ENCODE measurements around the gene CCRL2.
"Not testable (repeated sequence)": the region's sequence is repeated elsewhere in the genome, so short reads cannot be mapped to it uniquely, and the experiment has no call there.

Gene CCRL2

DNA sequence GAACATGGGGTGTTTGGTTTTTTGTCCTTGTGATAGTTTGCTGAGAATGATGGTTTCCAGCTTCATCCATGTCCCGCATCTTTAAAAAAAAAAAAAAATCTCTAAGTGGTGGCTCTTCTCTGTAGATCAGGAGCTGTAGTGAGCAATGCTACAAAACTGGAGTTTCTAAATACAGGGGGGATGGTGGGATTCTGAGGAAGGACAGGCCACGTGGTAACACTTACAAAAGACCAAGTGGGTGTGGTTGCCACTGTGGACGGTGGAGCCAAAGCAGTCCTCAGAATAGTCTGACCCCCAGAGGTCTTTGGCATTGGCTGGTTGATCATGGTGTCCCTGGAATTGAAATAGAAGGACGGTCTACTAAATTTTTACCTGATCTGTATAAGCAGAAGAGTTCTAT is 7.7 kb downstream of the CCRL2 start:
- Mint-ChIP-seq H3K36me3 (ENCODE audit: insufficient read depth) (no peaks in the 10 kb centered on the region), H3K27me3 (no peaks in the 10 kb centered on the region), H3K27ac (ENCODE audit: low read depth) (no peak overlapping the region), H3K4me3 (no peak overlapping the region), H3K9me3 (no peaks in the 10 kb centered on the region), H3K4me1 (peaks cover 5% of the 10 kb centered on the region)
- ATAC-seq (replicated peaks; ENCODE audit: extremely low read depth, poor library complexity, severe bottlenecking) (no peak), DNase-seq (ENCODE audit: low spot score in 2 of 2) (no peak)

DNA sequence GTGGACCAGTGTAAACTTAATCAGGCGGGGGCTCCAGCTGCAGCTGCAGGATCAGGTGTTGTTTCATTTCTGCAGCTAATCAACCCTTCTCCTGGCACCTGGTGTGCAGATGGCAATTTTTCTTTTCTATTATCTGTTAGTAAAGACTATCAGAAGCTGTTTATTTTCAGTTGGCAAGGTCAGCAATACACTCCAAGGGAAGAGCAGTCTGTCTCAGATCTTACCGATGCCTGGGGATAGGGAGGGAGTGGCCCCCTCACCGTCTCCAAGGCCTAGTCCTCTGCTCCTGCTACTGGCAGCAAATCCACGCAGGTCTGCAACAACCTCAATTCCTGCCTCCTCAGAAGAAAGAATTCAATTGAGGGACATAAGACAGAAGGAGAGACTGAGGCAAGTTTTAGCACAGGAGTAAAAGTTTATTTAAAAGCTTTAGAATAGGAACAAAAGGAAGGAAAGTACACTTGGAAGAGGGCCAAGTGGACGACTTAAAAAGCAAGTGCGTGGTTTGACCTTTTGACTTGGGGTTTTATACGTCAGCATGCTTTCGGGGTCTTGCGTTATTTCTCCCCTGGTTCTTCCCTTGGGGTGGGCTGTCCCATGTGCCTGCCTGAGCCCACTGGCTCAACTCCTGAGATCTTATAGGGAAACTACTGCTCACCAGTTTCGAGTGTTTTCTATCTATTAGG is 9.2 kb downstream of the CCRL2 start:
- DNase-seq (ENCODE audit: low spot score in 2 of 2) (no peak), ATAC-seq (replicated peaks; ENCODE audit: extremely low read depth, poor library complexity, severe bottlenecking) (no peak)
- no peaks in the 10 kb centered on the region for H3K9me3 Mint-ChIP-seq
- no peaks in the 10 kb centered on the region for H3K27me3 Mint-ChIP-seq
- H3K4me1 Mint-ChIP-seq, result no peaks in the 10 kb centered on the region
- no peak overlapping the region for H3K4me3 Mint-ChIP-seq
- no peaks in the 10 kb centered on the region for H3K36me3 Mint-ChIP-seq (ENCODE audit: insufficient read depth)
- no peak overlapping the region for H3K27ac Mint-ChIP-seq (ENCODE audit: low read depth)

GRCh38 chr3:46416811-46417510 is 9.9 kb downstream of the CCRL2 start:
- DNase-seq (ENCODE audit: low spot score in 2 of 2) (no peak), ATAC-seq (replicated peaks; ENCODE audit: extremely low read depth, poor library complexity, severe bottlenecking) (no peak)
- H3K27ac Mint-ChIP-seq (ENCODE audit: low read depth), result no peak overlapping the region
- H3K9me3 Mint-ChIP-seq, result no peaks in the 10 kb centered on the region
- H3K27me3 Mint-ChIP-seq, result no peaks in the 10 kb centered on the region
- H3K36me3 Mint-ChIP-seq (ENCODE audit: insufficient read depth), result no peaks in the 10 kb centered on the region
- no peak overlapping the region for H3K4me3 Mint-ChIP-seq
- no peaks in the 10 kb centered on the region for H3K4me1 Mint-ChIP-seq

DNA sequence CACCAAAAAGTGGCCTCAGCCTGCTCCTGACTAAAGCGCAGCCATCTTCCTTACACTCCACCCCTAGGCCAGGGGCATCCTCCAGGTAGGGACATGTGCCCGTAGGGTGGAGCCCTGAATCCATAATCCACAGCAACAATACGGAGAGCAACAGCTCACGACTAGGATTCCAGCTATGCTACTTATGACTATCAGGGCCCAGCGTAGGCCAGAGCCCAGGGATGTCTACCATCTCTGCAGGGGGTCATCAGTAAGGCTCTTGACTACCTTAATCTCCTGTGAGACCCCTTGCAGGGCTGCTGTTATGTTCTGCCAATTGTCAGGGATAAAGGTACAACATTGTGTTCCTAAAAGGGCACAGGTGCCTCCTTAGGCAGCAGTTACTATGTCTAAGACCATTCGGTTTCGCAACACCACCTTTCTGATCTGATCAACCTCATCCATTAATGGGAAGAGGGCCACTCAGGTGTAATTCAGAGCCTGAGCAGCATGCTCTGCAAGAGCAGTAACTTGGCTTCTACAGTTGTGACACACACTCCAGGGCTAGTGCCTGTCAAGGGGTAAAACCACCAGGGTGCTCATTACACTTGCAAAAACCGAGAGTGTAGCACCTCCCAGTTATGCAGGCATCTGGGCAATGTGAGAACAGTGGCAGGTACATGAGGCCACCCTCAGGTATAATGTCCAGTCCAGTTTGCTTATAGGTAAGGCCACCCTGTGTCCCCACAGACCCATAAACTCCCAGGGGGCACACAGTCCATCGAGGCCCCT is 11.0 kb downstream of the CCRL2 start:
- no peak for DNase-seq (ENCODE audit: low spot score in 2 of 2)
- Mint-ChIP-seq H3K9me3 (no peaks in the 10 kb centered on the region), H3K4me3 (no peak overlapping the region), H3K4me1 (no peaks in the 10 kb centered on the region), H3K27me3 (no peaks in the 10 kb centered on the region), H3K36me3 (ENCODE audit: insufficient read depth) (peaks cover 2% of the 10 kb centered on the region), H3K27ac (ENCODE audit: low read depth) (no peak overlapping the region)
- no peak for ATAC-seq (replicated peaks; ENCODE audit: extremely low read depth, poor library complexity, severe bottlenecking)

DNA sequence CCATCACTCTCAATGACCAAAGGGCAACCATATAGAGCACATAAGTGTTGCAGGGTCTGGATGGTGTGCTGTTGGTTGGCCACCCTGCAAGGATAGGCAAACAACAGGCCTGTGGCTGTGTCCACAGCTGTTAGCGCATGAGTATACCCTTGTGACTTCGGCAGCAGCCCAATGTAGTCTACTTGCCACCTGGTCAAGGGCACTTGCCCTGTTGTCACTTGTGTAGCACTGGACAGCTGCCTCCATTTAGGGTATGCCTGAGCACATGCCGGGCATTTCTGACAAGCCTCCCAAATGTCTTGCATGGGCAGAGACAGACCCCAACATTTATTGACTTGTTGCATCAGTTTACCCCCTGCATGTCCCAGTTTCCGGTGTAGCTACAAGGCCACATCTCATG is 12.8 kb downstream of the CCRL2 start:
- Mint-ChIP-seq H3K4me1 (no peaks in the 10 kb centered on the region), H3K9me3 (no peaks in the 10 kb centered on the region), H3K27me3 (no peaks in the 10 kb centered on the region), H3K36me3 (ENCODE audit: insufficient read depth) (peaks cover 2% of the 10 kb centered on the region), H3K4me3 (no peak overlapping the region), H3K27ac (ENCODE audit: low read depth) (no peak overlapping the region)
- DNase-seq (ENCODE audit: low spot score in 2 of 2) (no peak), ATAC-seq (replicated peaks; ENCODE audit: extremely low read depth, poor library complexity, severe bottlenecking) (no peak)

- H3K27me3 Mint-ChIP-seq, result no peaks in the 10 kb centered on the region
- no peaks in the 10 kb centered on the region for H3K9me3 Mint-ChIP-seq
- DNase-seq (ENCODE audit: low spot score in 2 of 2) (no peak), ATAC-seq (replicated peaks; ENCODE audit: extremely low read depth, poor library complexity, severe bottlenecking) (no peak)
- H3K27ac Mint-ChIP-seq (ENCODE audit: low read depth), result no peak overlapping the region
- peaks cover 1% of the 10 kb centered on the region for H3K4me1 Mint-ChIP-seq
- H3K36me3 Mint-ChIP-seq (ENCODE audit: insufficient read depth), result peaks cover 2% of the 10 kb centered on the region
- H3K4me3 Mint-ChIP-seq, result no peak overlapping the region
Observed at GRCh38 chr3:46420931-46421330, 13.9 kb downstream of the CCRL2 start.

DNA sequence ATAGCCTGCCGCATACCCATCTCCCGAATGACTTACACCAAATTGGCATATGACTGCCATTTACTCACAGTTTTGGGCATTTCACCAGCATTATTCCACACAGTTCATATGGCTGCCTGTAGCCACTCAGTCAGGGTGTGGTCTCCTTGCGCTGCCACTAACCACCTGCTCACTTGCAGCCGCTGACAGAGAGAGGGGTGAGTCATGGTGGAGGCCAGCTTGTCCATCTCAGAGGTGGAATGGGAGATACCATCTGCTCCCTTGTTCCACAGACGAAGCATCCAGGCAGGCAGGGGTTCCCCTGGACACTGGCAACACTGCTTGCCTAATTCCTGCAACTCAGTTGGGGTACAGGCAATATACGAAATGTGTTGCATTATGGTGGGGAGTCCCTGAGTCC is 15.6 kb downstream of the CCRL2 start:
- DNase-seq (ENCODE audit: low spot score in 2 of 2) (no peak), ATAC-seq (replicated peaks; ENCODE audit: extremely low read depth, poor library complexity, severe bottlenecking) (no peak)
- H3K27ac Mint-ChIP-seq (ENCODE audit: low read depth), result no peak overlapping the region
- peaks cover 2% of the 10 kb centered on the region for H3K36me3 Mint-ChIP-seq (ENCODE audit: insufficient read depth)
- H3K4me1 Mint-ChIP-seq, result peaks cover 12% of the 10 kb centered on the region
- no peaks in the 10 kb centered on the region for H3K9me3 Mint-ChIP-seq
- no peaks in the 10 kb centered on the region for H3K27me3 Mint-ChIP-seq
- no peak overlapping the region for H3K4me3 Mint-ChIP-seq

GRCh38 chr3:46423588-46423987 is 16.5 kb downstream of the CCRL2 start:
- Mint-ChIP-seq H3K27ac (ENCODE audit: low read depth) (no peak overlapping the region), H3K4me3 (no peak overlapping the region), H3K36me3 (ENCODE audit: insufficient read depth) (peaks cover 2% of the 10 kb centered on the region), H3K9me3 (no peaks in the 10 kb centered on the region), H3K27me3 (no peaks in the 10 kb centered on the region), H3K4me1 (peaks cover 12% of the 10 kb centered on the region)
- ATAC-seq (replicated peaks; ENCODE audit: extremely low read depth, poor library complexity, severe bottlenecking) (no peak), DNase-seq (ENCODE audit: low spot score in 2 of 2) (no peak)

GRCh38 chr3:46426476-46426875 is 19.4 kb downstream of the CCRL2 start:
- H3K4me3 Mint-ChIP-seq; H3K27ac Mint-ChIP-seq (ENCODE audit: low read depth); H3K36me3 Mint-ChIP-seq (ENCODE audit: insufficient read depth): not testable (repeated sequence)

DNA sequence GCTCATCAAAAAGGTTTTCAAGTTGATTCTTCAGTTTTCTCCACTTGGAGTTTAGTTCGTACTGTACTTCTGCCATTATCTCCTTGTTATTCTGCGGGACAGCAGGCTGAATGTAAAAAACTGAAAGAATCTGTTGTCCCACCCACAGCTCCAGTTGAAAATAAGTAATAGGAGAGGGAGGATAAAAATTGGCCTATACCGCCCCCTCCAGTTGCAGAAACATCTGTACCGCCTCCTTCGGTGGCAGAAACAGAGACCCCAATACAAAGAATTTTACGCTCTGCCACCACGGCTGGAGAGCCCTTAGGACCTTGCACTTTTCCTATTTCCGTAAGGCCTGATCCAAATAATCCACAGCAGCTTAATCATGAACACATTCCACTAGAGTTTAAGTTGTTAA is 20.3 kb downstream of the CCRL2 start:
- ATAC-seq (replicated peaks; ENCODE audit: extremely low read depth, poor library complexity, severe bottlenecking); H3K36me3 Mint-ChIP-seq (ENCODE audit: insufficient read depth): not testable (repeated sequence)
- H3K4me1 Mint-ChIP-seq, result peaks cover 12% of the 10 kb centered on the region

More at GRCh38 chr3:46426476-46426875, 19.4 kb downstream of the CCRL2 start:
- H3K9me3 Mint-ChIP-seq; ATAC-seq (replicated peaks; ENCODE audit: extremely low read depth, poor library complexity, severe bottlenecking); H3K27me3 Mint-ChIP-seq; DNase-seq (ENCODE audit: low spot score in 2 of 2): not testable (repeated sequence)
- peaks cover 12% of the 10 kb centered on the region for H3K4me1 Mint-ChIP-seq

GRCh38 chr3:46427916-46428833 is 21.1 kb downstream of the CCRL2 start:
- Mint-ChIP-seq H3K27ac (ENCODE audit: low read depth) (no peak overlapping the region), H3K4me3 (no peak overlapping the region), H3K9me3 (peaks cover 13% of the 10 kb centered on the region)

More for the DNA sequence above, 20.3 kb downstream of the CCRL2 start:
- H3K4me3 Mint-ChIP-seq; DNase-seq (ENCODE audit: low spot score in 2 of 2); H3K27ac Mint-ChIP-seq (ENCODE audit: low read depth); H3K27me3 Mint-ChIP-seq: not testable (repeated sequence)
- H3K9me3 Mint-ChIP-seq, result peaks cover 10% of the 10 kb centered on the region

DNA sequence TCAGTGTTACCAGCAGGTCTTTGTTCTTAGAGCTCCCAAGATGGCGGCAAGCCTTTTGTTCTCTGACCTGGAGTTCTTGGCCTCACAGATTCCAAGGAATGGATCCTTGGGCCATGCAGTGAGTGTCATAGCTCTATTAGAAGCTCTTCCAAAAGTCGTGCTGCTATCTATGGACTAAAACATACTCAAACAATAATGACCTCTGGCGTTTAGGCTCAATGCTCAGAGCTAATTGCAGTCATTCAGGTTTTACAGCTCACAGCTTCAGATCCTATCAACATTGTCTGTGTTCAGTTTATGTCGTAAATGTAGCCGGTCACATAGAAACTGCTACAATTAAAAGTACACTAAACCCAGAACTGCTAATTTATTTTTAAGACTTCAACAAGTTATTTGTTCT is 22.2 kb downstream of the CCRL2 start:
- Mint-ChIP-seq H3K9me3 (peaks cover 13% of the 10 kb centered on the region), H3K27me3 (no peaks in the 10 kb centered on the region), H3K4me1 (peaks cover 20% of the 10 kb centered on the region), H3K36me3 (ENCODE audit: insufficient read depth) (no peaks in the 10 kb centered on the region), H3K4me3 (no peak overlapping the region), H3K27ac (ENCODE audit: low read depth) (no peak overlapping the region)
- no peak for DNase-seq (ENCODE audit: low spot score in 2 of 2)
- ATAC-seq (replicated peaks; ENCODE audit: extremely low read depth, poor library complexity, severe bottlenecking), result no peak

More at GRCh38 chr3:46427916-46428833, 21.1 kb downstream of the CCRL2 start:
- no peak for ATAC-seq (replicated peaks; ENCODE audit: extremely low read depth, poor library complexity, severe bottlenecking)
- H3K4me1 Mint-ChIP-seq, result peaks cover 16% of the 10 kb centered on the region
- DNase-seq (ENCODE audit: low spot score in 2 of 2), result no peak
- H3K36me3 Mint-ChIP-seq (ENCODE audit: insufficient read depth), result no peaks in the 10 kb centered on the region
- H3K27me3 Mint-ChIP-seq, result no peaks in the 10 kb centered on the region
